ENCODE results near the gene SESN2.

Gene SESN2, protein sequence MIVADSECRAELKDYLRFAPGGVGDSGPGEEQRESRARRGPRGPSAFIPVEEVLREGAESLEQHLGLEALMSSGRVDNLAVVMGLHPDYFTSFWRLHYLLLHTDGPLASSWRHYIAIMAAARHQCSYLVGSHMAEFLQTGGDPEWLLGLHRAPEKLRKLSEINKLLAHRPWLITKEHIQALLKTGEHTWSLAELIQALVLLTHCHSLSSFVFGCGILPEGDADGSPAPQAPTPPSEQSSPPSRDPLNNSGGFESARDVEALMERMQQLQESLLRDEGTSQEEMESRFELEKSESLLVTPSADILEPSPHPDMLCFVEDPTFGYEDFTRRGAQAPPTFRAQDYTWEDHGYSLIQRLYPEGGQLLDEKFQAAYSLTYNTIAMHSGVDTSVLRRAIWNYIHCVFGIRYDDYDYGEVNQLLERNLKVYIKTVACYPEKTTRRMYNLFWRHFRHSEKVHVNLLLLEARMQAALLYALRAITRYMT

DNA sequence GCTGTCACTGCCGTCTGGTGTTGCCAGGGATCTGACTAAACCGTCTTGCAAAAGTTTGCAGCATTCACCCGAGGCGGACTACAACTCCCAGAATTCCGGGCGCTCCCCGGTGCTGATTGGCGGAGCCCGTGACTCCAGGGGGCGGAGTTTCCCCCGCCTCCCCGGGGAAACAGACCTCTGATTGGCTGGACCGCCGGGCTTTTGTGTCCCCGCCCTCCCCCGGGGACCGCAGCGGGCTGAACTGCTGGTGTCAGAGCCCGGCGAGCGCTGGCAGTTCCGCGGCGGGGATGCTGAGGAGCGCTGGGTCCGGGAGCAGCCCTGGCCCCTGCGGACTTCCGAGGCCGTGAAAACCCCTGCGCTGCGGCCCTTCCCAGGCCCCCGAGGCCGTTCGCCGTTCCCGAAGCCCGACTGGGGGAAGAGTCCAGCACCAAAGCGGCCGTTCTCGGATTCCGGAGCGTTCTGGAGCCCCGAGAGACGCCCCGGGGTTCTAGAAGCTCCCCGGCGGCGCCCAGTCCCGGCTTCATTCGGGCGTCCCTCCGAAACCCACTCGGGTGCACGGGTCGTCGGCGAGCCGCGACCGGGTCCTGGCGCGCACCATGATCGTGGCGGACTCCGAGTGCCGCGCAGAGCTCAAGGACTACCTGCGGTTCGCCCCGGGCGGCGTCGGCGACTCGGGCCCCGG is at the start of gene SESN2:
SESN2 (plus strand) TSS at position 267 of the 682 bp plus-strand sequence; CDS start at position 597, 330 bp downstream.
- peak; percentile 99 for DNase-seq (ENCODE audit: low read depth in 2 of 2)

DNA sequence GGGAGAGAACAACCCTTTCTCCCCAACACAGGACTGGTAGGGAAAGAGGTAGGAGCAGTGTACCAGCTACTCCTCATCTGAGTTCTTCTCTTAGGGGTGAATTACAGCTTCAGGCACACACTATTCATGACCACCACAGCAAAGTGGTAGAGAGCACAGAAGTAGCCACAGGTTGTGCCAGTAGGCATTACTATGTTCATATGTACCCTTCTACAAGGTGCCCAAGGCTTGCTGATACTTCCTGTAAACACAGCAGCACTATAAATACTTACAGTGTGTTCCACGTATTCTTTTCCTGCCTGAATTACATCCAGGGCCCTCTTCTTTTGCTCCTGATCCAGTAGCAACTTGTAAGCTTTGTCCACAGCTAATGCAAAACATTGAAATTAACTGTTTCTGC is 49.6 kb upstream of the SESN2 start:
- no peak for DNase-seq (ENCODE audit: low read depth in 2 of 2)

DNA sequence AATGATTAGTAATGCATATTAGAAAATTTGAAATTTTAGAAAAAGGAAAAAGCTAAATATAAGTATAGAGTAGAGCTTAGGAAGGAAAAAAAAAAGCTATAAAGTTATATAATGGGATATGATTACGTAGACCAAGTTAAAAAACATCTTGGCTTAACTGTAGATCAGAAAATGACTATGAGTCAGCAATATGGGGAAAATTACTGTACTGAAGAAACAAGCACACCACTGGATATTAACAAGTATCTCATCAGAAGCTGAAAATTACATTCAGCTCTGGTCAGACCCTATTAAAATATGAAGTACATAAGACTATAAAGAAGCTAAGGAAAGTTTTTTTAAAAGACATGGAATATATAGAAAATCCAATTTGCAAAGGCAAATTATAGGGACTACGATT is 46.0 kb upstream of the SESN2 start:
- no peak for DNase-seq (ENCODE audit: low read depth in 2 of 2)

DNA sequence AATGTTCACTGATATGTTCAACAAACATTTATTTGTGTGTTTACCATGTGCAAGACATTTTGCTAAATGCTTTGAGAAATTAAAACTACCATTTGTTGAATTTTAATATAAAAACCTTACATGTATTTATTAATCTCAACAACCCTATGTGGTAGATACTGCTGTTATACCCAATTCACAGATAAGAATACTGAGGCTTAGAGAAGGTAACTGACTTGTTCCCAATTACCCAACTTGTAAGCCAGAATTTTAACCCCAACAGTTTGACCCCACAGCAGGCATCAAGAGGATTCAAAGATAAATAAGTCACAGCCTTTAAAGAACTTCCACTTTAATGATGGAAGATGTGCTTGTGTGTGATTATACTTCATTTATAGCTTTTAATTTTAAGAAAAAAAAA is 30.2 kb upstream of the SESN2 start:
- DNase-seq (ENCODE audit: low read depth in 2 of 2), result no peak

DNA sequence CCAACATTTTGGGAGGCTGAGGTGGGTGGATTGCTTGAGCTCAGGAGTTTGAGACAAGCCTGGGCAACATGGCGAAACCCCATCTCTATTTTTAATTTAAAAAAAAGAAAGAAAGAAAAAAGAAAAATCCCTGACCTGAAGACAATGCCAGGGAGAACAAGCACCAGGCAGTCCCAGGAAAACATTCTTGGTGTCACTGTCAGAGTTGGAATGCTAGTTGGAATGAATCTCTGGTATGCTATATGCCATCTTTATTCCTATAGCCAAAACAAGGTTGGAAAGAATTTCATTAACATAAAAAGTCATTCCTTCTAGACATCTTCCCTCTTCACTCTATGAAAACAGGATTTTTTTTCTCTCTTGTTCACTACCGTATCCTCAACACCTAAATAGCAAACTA is 29.3 kb upstream of the SESN2 start:
- no peak for DNase-seq (ENCODE audit: low read depth in 2 of 2)

DNA sequence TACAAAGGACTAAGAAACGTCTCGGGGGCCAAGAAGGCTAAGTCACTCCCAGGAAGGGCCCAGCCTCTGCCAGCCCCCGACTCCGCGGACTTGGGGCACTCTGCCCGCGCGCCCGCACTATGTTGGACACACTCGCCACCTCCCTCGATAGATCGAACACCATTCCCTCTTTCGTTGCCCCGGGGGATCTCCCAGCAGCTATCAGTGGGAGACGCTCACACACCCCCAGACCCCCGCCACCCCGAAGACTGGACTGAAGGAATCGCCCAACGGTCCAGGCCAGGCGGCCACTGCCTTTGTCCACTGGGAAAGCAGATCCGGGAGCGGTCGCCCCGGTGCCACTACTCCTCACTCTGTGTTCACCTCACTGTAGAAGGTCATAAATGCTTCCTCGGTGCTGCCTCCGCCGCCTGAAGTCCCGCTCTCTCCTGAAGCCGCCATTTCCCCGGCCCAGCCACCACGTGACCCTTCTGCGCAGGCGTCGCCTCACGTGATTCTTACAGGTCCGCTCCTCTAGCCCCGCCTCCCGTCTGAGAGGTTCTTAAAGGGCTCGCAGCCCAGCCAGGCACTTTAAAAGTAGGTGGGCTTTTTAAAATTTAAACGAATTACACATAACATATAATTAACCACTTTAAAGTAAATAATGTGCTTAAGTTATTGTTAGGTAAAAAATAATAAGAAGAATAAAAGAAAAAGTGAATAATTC is 26.6 kb upstream of the SESN2 start, which contains the start of gene DNAJC8:
DNAJC8 (minus strand) TSS at position 472 of the 706 bp plus-strand sequence; CDS start at position 441, 31 bp downstream.
- peak; percentile 94 to 95 for DNase-seq (ENCODE audit: low read depth in 2 of 2)

DNA sequence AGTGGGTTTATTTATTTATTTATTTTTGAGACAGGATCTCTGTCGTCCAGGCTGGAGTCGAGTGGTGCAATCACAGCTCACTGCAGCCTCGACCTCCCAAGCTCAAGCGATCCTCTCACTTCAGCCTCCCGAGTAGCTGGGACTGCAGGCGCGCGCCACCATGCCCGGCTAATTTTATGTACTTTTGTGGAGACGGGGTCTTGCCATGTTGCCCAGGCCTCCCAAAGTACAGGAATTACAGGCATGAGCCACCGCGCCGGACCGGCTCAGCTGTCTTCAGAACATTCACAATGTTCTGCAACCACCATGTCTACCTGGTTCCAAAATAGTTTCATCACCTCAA is 26.1 kb upstream of the SESN2 start:
- no peak for DNase-seq (ENCODE audit: low read depth in 2 of 2)

DNA sequence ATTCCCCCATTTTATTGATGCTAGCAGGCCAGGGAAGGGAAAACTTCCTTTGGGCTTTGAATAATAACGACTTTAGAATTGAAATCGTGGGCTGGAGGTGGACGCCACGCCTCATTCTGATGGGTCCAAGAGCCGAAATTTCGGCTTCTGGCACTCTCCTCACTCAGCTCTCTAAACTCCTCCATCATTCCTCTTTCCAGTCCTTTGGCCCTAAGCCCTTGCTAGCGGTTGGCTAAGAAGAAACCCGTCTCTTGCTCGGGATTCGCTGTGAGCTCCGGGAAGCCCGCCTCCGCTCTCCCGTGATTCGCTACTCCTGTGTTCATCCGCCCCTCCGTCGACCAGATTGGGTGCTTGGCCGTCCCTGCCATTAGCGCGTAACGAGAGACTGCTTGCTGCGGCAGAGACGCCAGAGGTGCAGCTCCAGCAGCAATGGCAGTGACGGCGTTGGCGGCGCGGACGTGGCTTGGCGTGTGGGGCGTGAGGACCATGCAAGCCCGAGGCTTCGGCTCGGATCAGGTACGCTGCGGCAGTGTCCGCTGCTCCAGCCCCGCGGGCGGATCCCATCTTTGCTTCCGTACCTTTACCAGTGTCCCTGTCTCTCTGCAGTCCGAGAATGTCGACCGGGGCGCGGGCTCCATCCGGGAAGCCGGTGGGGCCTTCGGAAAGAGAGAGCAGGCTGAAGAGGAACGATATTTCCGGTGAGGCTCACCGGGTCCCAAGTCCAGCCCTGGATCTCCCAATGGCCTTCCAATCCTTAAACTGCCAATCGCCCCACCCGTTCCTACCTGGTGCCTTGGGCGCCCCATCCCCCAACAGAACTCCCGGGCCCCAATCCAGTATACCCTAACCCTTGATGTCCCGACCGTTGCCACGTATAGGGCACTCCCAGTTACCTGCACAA is 23.3 kb upstream of the SESN2 start, which contains the start of gene ATP5IF1:
ATP5IF1 (plus strand) TSS at position 370 of the 901 bp plus-strand sequence; CDS start at position 430, 60 bp downstream.
- DNase-seq (ENCODE audit: low read depth in 2 of 2), result peak; percentile 86 to 93

DNA sequence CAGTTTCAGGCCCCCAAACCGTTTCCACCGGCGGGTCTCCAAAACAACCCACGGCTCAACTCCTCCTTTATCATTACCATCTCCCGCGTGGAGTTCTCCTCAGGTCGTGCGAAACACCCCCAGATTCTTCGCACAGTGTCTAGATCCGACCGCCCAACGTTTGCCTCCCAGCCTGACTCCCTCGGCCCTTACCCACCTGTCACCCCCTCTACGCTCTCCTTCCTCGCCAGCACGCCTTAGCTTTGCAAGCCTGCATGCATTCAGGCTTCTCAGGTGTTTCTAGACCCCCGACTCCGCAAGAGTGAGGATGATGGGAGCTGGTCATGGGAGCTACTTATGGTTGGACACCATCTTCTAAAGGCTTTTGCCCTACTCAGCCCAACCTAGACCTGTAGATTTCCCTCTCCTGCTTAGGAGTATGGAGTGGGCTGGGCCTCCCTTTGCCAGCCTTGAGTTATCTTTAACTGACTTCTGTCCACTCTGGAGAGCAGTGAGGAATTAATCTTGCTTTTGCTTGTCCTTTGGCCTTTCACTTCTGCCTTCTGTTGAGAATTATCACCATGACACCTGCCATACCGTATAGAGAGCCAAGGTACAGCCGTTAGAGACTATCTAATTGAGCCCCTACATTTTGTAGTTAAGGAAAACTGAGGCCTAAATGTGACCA is 22.5 kb upstream of the SESN2 start:
- no peak for DNase-seq (ENCODE audit: low read depth in 2 of 2)

DNA sequence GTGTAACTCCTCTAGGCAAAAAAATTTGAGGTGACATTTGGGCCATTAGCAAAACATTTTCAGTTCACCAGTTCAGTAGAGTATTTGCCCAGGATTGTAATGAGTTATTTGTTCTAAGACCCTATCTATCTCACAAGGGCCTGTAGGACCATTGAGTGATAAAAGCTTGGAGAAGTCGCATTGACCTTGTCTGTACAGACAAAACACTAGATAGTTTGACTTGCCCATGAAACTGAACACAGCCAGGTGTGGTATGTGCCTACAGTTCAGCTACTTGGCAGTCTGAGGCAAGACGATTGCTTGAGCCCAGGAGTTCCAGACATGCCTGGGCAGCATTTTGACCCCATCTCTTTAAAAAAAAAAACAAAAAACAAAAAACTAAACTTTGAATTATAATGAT is 20.3 kb upstream of the SESN2 start:
- DNase-seq (ENCODE audit: low read depth in 2 of 2), result no peak

DNA sequence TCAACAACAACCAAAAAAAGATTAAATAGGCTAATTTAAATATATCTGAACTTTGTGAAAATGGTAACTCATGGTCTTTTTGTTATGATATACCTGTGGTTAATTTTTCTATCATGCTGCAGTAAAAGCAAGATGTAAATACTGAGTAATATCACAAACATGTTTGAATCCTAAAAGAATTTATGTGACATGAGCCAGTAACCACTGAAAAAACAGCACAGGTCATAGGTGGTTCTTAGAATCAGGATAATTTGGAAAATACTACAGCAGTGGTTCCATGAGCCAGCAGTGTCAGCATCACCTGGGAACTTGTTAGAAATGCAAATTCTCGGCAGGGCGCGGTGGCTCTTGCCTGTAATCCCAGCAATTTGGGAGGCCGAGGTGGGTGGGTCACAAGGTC is 19.3 kb upstream of the SESN2 start:
- no peak for DNase-seq (ENCODE audit: low read depth in 2 of 2)

DNA sequence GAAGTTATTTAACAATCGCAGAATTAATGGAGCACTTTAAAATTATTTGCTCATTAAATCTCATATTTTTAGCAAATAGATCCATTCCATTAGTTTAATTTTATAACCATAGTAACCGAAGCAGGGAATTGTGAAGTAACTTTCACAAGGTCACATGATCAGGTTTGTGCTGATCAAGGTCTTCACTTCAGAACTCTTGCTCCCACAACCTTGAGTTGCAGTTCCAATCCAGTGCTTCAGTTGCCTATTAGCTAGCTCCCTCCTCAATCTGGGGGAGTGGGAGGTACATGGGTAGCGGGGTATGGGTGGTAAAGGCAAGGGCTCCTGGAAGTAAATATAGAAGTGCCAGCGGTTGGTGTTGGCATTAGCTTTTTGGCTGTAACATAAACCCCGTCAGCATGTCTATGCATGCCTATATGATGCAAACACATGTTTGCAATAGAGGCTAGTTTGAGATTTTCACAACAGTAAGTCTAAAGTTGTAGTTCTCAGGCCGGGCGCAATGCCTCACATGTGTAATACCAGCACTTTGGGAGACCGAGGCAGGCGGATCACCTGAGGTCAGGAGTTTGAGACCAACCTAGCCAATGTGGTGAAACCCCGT is 17.6 kb upstream of the SESN2 start:
- no peak for DNase-seq (ENCODE audit: low read depth in 2 of 2)

DNA sequence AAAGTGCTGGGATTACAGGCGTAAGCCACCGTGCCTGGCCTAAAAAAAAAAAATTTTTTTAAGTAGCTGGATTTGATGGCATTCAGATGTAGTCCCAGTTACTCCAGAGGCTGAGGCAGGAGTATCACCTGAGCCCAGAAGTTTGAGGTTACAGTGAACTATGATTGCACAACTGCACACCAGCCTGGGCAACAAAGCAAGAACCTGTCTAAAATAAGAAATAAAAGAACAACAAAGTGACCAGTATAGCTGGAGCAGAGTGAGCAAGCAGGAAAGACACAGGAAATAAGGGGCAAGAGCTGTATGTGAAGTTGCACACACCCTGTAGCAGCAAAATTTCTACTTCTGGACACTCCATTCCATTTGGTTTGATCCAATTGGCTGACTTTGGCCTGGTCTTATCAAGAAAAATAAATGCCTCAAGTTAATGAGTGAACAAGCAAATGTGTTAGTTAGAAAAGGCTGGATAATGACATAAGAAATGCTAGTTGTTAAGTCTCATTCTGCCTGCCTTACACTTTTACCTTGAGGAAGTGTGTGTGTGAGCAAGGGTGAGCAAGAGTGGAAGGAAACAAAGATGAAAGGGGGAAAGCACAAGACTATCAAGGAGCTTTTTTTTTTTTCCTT is 15.5 kb upstream of the SESN2 start:
- no peak for DNase-seq (ENCODE audit: low read depth in 2 of 2)

DNA sequence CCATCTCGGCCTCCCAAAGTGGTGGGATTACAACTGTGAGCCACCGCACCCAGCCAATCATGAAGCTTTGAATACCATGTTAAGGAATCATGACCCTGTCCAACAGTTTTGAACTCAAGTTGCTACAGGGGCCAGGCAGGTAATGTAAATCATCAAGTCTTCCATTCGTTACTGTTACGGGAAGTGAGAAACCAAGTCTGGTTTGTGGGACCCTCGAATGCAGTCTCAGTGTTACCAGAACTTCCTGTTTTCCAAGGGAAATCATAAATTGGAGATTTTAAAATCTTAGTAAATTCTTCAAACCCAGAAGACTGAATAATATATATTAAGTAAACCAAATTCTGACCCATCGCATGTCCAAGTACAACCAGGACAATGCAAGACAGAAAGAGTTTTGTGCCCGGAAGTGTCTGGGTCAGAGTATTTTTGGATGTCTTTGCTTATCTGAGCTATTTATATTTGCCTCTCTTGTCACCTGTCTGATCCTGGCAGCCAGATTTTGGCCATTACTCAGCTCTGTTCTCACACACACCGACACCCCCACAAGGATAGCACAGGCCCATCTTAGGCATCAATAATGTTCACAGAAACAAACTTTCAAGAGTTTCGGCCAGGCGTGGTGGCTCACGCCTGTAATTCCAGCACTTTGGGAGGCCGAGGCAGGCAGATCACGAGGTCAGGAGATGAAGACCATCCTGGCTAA is 14.6 kb upstream of the SESN2 start:
- DNase-seq (ENCODE audit: low read depth in 2 of 2), result no peak

DNA sequence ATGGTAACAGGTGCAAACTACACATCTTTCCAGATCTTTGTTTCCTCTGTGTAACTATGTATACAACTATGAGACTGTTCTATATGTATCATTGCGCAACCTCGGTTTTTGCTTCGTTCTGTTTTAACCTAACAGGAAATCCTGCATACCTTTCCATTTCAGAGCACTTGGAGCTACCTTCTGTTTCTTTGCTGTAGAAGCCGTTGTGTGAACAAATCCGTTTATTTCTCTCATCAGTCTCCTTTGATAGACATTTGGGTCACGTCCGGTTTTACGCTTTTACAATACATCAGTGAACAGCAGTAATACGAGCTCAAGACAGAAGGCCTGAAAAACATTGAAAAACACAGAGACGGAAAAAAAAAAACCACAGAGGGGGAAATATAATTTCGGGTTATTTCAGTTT is 12.9 kb upstream of the SESN2 start:
- DNase-seq (ENCODE audit: low read depth in 2 of 2), result no peak

DNA sequence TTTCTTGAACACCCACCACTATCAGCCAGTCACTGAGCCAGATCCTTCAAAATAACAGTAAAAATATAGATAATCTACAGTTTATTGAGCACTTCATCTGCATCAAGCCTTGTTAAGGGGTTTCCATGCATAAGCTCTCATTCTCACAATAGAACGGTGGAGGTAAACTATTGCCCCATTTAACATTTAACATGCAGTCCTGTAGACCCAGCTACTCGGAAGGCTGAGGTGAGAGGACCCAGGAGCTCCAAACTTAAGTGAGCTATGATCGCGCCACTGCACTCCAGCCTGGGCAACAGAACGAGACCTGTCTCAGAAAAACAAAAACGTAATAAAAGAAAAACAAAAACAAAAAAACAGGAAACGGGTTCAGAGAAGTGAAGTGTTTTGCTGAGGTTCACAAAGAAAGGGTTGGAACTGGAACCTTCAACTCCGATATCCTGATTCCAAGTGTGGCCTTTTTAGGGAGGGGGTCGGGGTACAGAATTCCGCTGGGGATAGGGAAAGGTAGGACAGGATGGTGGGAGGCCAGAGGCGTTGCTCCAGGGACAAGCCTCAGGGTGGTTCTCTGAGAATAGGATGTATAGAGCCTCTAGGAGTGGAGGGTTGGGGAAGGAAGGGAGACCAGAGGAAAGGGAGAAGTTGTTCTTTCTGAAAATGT is 11.6 kb upstream of the SESN2 start:
- DNase-seq (ENCODE audit: low read depth in 2 of 2), result no peak

DNA sequence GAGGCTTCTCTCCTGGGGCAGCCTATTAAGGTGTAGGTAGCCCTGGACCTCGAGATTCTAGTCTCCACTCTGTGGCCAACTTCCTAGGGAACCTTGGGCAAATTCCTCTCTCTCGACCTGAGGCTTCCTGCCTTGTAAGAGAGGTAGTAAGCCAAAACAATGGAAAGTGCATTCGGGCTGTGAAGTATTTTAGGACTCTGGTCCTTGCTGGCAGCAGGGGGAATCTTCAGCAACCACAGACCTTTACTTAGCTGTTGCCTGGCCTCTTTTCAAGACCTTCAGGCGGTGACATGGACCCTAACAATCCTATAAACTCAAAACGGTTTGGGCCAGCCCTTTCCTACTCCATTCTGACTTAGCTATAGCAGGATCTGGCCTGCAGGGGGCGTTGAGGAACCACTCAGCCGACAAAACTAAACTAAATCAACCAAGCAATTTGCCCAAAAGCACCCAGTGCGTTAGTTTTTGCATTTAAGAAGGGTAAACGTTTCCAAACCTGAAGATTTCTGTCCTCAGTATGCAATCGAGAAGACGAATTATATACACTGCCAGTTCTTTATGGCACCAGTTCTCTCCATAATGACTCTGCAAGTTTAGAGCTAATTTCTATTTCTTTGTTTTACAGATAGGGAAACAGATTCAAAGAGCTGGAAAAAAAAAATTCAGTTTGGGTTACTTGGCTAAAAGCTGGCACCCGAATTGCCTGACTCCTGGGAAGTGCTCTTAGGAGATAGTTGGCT is 10.9 kb upstream of the SESN2 start:
- peak; percentile 63 to 69 for DNase-seq (ENCODE audit: low read depth in 2 of 2)

Measured in stimulated activated CD8-positive, alpha-beta memory T cell treated with anti-CD3 and anti-CD28 coated beads, Interleukin-2, amount 100 ng/mL, for 48 hours (primary cell).